HepG2 (cell line): ENCODE measurements around the gene MAGI1. TPM values are rescaled to one million over a fixed set of nuclear protein-coding genes. Genes with fewer than 3 reads are reported as not detected.

Experiments
- CHD4 ChIP-seq: fragments of 200-600 bp; sonication (generic); IDR thresholded peaks from 2 replicates; pipeline ENCODE4 v1.7.0; 2017; ENCODE audit warnings: mild to moderate bottlenecking, low read length, borderline replicate concordance
- FOXC1 ChIP-seq: sonication (generic); formaldehyde crosslinking; IDR thresholded peaks from 2 replicates; pipeline ENCODE4 v1.8.0; 2022; ENCODE audit warnings: mild to moderate bottlenecking, missing genetic modification reagents, borderline replicate concordance
- HHEX ChIP-seq: IDR thresholded peaks from 2 replicates; pipeline ENCODE4 v1.6.1; 2016; ENCODE audit warnings: control low read depth
- NFIB ChIP-seq: sonication (generic); formaldehyde crosslinking; IDR thresholded peaks from 2 replicates; pipeline ENCODE4 v1.9.0; 2021; ENCODE audit warnings: missing genetic modification reagents, mild to moderate bottlenecking, borderline replicate concordance
- NONO ChIP-seq, 2 experiments: fragments of 450-650 bp in 1 of 2; sonication (generic) in 1 of 2; formaldehyde crosslinking in 1 of 2; IDR thresholded peaks in 1 of 2; conservative IDR thresholded peaks in 1 of 2; 2 replicates each; pipeline versions ENCODE4 v1.6.1 to v1.8.0; 2017 to 2022; ENCODE audit warnings: mild to moderate bottlenecking in 1 of 2, missing genetic modification reagents in 1 of 2, moderate library complexity in 1 of 2
- POLR2AphosphoS2 ChIP-seq: IDR thresholded peaks from 2 replicates; pipeline ENCODE4 v1.6.1; 2011; ENCODE audit warnings: low read depth, low read length, improper control_type of control experiment
- REL ChIP-seq: sonication (generic); formaldehyde crosslinking; conservative IDR thresholded peaks from 2 replicates; pipeline ENCODE4 v1.8.0; 2022; ENCODE audit warnings: mild to moderate bottlenecking, missing genetic modification reagents, moderate library complexity
- THAP7 ChIP-seq: sonication (generic); formaldehyde crosslinking; IDR thresholded peaks from 2 replicates; pipeline ENCODE4 v1.8.1; 2023; ENCODE audit warnings: mild to moderate bottlenecking, missing genetic modification reagents
- ZFX ChIP-seq: sonication (generic); formaldehyde crosslinking; IDR thresholded peaks from 2 replicates; pipeline ENCODE4 v1.4.0; 2020; ENCODE audit warnings: mild to moderate bottlenecking, low read depth, missing genetic modification reagents, moderate library complexity
- ZNF318 ChIP-seq: sonication (generic); formaldehyde crosslinking; IDR thresholded peaks from 2 replicates; pipeline ENCODE4 v1.4.0; 2020; ENCODE audit warnings: mild to moderate bottlenecking, missing genetic modification reagents
- ZNF782 ChIP-seq: sonication (generic); formaldehyde crosslinking; IDR thresholded peaks from 2 replicates; pipeline ENCODE4 v1.4.0; 2020; ENCODE audit warnings: missing genetic modification reagents, mild to moderate bottlenecking, borderline replicate concordance
- polyA plus RNA-seq, 8 experiments: library from polyadenylated mRNA; depleted of rRNA in 3 of 8; stranded (reverse) in 7 of 8; unstranded in 1 of 8; fragments of >200 nt; fragmentation: Illumina TruSeq in 4 of 8; extraction: Trizol in 4 of 8; gene quantifications; 2 replicates each; pipeline versions ENCODE4 v1.2.1 to v1.2.3, GENCODE V29; 2011 to 2016; ENCODE audit warnings: low read depth in 4 of 8, missing spikeins in 1 of 8, mixed read lengths in 1 of 8; ENCODE audit not compliant: insufficient read depth in 1 of 8
- total RNA-seq, 5 experiments: library from RNA; depleted of rRNA; stranded (reverse); fragments of >200 nt; fragmentation: Illumina TruSeq; extraction: Trizol; gene quantifications; 2 replicates each; pipeline ENCODE4 v1.2.3, GENCODE V29; 2016; ENCODE audit warnings: low read depth in 1 of 5

The MAGI1 gene
- total and polyA plus RNA-seq, 2 of the 13 experiments (the other 11 are each of a cell fraction or from before 2014, with no cell fraction given), result 22.2 to 26.0 TPM

GRCh38 chr3:65758438-65758837, 280.3 kb downstream of the MAGI1 start (continued):
- TF ChIP-seq ZNF318 (CRISPR knock-in tag) (no peak), CHD4 (no peak), POLR2AphosphoS2 (no peak), NFIB (no peak), ZFX (CRISPR knock-in tag) (no peak), ZNF782 (no peak), NONO (IDR thresholded peaks at IDR 0.05) (no peak), NONO (CRISPR knock-in tag; conservative IDR thresholded peaks at IDR 0.05) (no peak), REL (no peak), HHEX (CRISPR knock-in tag) (no peak), FOXC1 (CRISPR knock-in tag) (no peak), THAP7 (CRISPR knock-in tag) (no peak)
- TF ChIP-seq, all 625 proteins: peak for 0
